Smooth muscle cell of the brain vasculature (primary cell): ENCODE data around the gene IRF8.
"Not testable (repeated sequence)": the region's sequence is repeated elsewhere in the genome, so short reads cannot be mapped to it uniquely, and the experiment has no call there.

Experiments
- DNase-seq: peaks from one replicate; pipeline ENCODE4 v3.0.0-alpha.2; 2012; ENCODE audit warnings: low read depth, low spot score

Gene IRF8

DNA sequence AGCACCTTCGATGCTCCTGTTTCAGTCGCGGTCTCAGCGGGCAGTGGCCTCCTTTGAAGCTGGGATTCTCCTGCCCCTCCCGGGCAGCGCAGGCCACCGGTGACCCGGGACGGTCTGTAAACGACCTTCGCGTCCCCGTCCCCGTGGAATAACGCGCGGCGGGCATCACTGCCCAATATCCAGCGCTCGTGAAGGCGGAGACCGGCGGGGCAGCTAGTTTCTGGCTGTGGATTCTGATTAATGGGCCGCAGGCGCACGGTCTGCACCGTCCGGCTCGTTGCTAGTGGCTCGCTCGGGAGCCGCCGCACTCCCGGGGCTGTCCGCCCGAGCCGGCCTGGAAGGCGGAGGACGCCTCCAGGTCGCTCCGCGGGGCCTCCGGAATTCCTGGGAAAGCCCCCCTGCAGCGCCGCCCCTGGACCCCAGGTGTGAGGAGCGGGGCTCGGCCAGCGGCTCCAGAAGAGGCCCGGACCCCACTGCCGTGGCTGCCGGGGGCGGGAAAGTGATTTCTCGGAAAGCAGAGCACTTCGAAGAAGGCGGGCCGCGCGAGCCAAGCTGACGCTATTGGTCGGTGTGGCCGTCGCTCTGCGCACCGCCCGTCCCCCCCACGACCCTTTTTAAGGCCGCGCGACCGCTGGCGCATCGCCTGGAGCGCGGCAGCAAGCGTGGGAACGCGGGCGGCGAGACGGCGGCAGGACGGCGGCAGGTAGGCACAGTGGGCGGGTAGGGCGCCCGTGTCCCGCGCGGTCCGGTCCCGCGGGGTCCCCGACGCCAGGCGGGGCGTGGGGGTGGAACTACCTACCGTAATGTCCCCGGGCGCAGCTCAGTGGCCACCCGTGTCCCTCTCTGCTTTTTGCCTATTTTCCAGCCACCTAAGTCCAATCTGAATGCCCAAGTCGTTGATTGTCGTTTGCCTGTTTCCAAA is at the start of gene IRF8:
Gene IRF8 (plus strand): TSS at position 642 of the 922 bp plus-strand sequence. CDS start 3,854 bp downstream, outside the sequence.
- no peak for DNase-seq

- no peak for DNase-seq
Observed at GRCh38 chr16:85849388-85849787, 49.6 kb upstream of the IRF8 start.

- DNase-seq, result no peak
Observed at GRCh38 chr16:85850344-85850880, 48.5 kb upstream of the IRF8 start.

DNA sequence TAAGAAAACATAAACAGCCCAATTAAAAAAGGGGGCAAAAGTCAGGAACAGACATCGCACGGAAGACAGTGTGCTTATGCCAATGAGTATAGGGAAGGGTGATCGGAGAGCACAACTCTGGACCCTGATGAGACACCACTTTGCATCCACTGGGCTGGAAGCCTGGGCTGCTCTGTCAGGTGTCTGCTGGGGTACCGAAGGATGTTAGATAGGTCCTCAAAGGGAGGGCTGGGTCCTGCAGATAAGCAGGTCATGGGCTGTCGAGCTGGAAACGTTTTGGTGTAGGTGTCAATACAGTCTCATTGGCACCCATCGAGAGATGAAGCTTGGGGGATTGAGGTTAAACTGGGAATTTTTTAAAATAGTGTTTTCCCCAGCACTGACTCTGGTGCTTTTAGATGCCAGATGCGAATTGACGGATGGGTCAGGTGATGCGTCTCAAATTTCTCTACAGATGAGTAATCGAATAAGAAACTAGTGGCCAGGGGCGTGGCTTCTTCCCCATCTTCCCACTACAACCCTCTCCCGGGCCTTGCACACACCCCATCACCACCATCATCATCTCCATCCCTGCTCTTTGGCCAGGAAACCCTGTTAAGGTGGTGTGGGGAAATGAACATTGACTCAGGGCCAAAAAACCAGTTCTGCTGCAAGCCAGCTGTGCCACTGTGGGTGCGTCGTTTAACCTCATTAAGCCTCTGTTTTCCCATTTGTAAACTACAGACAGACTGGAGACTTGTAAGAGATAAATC is 47.8 kb upstream of the IRF8 start:
- no peak for DNase-seq

GRCh38 chr16:85853547-85854545 is 45.1 kb upstream of the IRF8 start:
- DNase-seq, result no peak

GRCh38 chr16:85854935-85855334 is 44.0 kb upstream of the IRF8 start:
- no peak for DNase-seq

- DNase-seq, result no peak
Observed at GRCh38 chr16:85856079-85856478, 42.9 kb upstream of the IRF8 start.

DNA sequence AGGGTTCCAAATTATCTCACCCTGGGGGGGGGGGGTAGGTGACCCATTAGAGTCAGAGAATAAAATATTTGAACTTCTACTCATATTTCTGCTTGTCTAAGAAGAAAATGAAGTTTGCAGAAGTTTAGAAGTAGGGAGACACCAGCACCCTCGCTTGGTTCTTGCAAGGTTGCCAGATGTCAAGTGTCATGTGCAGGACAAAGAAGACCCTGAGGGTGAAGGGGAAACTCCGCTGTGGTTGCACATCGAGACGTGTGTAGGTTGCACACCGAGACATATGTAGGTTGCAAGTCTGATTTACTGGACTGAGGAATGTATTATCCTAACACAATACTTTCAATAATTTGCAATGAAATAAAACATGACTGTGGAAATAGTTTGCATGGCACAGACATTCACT is 42.4 kb upstream of the IRF8 start:
- DNase-seq, result no peak

- DNase-seq, result no peak
Observed at GRCh38 chr16:85857406-85857805, 41.6 kb upstream of the IRF8 start.

DNA sequence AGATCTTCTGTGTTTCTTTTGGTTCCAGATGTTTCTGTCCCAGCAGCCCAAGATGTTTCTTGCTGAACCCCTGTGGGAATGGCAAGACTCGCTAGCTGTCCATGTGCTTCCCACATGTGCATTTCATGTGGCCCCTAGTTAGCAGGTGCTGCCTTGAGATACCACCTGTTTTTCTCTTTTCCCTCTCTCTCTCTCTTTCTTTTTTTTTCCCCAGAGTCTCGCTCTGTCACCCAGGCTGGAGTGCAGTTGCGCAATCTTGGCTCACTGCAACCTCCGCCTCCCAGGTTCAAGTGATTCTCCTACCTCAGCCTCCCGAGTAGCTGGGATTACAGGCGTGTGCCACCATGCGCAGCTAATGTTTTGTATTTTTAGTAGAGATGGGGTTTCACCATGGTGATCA is 40.4 kb upstream of the IRF8 start:
- not testable (repeated sequence) for DNase-seq

DNA sequence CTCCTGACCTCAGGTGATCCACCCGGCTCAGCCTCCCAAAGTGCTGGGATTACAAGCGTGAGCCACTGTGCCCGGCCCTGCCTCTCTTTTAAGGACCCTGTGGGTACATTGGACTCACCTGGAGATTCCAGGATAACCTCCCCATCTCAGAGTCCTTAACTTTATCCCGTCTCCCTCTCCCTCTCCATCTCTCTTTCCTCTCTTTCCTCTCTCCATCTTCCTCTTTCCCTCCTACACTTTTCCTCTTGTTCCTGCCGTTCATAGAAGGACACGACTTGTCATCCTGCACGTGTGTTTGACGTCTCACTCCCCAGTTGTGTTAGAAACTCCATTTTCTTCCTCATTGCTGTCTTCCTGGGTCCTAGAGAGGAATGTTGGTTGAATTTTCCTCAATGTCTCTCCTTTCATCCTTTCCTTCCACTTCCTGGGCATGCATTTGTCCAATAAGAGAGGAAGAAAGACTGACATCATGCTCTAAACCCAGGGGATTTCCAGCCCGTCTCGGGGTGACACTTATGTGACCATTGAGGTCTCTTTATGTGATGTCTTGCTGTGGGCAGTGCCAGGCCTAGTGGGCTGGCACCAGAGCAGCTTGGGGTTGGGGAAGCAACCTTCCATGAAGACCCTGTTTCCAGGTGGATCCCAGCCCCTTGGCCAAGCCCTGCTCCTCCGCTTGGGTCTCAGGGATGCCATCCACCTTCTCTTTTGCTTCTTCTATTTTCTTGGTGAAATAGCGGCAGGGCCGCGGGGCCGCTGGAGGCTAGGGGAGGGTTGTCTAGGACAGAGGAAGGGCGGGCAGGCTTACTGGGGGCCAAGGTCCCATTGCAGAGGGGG is 39.8 kb upstream of the IRF8 start:
- DNase-seq, result no peak

DNA sequence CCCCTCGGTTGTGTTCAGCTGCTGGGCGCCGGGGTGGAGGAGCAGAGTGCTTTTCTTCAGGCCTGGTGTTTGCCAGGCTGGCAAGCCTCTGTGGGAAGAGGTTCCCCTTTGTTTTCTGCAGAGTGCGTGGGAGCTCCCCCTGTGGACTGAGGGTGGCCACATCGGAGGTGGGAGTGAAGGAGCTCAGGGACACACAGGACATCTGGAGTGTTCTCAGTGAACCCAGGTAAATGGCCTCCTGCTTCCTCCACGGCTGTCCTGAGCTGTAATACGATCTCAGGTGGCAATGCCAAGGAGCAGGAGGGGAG is 39.2 kb upstream of the IRF8 start:
- DNase-seq, result no peak

DNA sequence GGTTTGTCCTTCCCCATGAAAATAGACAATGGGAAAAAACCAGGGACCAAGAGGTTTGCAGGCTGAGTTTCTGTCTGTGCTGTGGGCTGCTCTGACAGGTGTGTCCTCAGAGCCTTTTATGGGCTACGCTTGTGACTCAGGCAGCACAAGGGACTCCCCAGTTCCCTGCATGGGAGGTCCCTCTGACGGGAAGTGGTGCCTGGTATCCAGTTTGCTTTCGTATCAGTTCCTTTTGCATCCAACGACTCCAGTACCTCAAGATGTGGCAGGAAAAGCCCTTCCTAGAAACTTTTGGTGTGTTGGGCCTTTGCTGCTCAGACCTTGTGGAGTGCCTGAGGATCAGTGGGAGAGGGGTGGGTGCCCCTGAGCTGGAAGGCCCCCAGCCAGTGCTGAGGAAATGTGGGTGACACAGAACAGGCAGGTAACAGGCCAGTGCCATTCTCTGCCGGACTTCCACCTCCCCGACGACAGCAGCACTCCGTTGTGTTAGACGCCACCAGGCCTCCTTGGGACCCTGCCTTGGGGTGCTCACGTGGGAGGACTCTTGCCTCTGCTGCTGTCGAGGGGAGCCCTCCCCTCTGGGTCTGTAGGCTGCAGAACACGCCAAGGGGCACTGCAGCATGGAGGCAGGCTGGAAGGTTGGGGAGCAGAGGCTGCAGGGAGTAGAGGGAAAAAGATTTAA is 38.4 kb upstream of the IRF8 start:
- no peak for DNase-seq

GRCh38 chr16:85861095-85861825 is 37.7 kb upstream of the IRF8 start:
- no peak for DNase-seq

DNA sequence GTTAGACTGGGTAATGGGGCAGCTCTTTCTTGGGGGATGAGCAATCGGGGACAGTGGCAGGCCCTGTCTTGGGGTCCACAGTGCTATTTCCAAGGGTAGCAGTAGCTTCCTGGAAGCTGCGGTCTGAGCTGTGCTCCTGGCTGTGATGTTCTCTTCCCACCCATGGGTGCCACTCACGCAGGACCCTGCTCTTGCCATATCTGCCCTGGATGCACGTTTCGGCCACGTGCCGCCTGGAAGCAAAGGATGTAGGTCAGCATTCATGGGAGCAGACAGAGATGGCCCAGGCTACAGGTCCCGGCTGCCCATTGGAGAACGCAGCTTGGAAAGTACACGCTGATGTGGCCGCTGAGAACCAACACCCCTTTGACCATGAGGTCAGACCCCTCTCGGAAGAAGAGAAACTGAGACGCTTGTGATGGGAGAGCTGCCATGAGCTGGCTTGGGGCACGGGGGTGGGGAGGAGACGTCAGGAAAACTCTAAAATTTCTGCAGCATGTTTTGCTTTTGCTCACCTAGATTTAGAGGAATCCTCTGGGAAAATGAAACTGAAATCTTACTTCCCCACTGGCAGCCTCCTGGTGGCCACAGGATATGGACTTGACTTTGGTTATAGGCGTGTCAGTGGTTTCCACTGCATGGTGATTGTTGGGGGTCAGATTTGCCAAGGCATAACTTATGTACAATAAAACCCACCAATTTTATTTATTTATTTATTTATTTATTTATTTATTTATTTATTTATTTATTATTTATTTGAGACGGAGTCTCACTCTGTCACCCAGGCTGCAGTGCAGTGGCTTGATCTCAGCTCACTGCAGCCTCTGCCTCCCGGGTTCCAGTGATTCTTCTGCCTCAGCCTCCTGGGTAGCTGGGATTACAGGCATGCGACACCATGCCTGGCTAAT is 36.2 kb upstream of the IRF8 start:
- DNase-seq, result no peak

DNA sequence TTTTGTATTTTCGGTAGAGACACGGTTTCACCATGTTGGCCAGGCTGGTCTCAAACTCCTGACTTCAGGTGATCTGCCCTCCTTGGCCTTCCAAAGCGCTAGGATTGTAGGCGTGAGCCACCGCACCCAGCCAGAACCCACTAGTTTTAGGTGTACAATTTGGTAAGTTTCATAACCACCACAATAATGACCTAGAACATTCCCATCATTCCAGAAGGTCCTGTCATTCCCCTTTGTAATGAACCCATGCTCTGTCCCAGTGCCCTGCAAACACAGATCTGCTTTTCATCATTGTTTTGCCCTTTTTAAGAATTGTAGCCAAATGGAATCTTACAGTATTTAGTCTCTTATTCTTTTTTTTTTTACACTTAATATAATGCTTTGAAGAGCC is 35.6 kb upstream of the IRF8 start:
- DNase-seq, result no peak

DNA sequence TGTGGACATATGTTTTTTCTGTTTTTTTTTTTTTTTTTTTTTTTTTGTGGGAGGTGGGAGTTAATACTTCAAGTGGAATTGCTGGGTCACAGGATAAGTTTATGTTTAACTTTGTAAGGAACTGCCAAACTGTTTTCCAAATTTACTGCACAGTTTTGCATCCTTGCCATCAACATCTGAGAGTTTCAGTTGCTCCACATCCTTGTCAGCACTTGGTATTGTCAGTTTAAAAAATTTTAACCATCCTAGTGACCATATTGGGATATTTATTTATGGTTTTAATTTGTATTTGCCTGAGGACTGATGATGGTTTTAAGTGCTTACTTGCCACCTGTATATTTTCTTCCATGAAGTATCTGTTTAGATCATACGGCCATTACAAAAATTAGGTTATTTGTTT is 34.0 kb upstream of the IRF8 start:
- DNase-seq, result no peak

DNA sequence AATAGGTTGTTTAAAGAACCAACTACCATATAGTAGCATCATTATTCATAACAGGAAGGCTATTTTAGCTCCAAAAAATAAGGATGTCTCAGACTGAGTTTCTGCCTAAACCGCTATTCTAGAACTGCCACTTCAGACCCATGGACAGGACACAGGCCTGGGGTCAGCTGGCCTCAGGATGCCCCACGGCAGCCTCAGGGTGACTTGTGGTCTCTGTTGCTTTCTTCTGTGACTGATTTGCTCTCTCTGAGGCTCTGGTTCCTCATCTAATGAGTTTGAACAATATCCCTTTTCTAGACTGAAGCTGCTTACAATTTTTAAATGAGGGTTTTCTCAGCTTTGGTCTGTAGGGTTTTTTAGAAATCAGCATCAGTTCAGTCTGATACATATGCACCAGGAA is 31.8 kb upstream of the IRF8 start:
- DNase-seq, result no peak
